Ishikawa (cell line): ENCODE measurements around the gene EYA2.

Experiments
- CEBPB ChIP-seq: IDR thresholded peaks from 2 replicates; pipeline ENCODE4 v1.6.1; 2012
- EGR1 ChIP-seq: IDR thresholded peaks from 2 replicates; pipeline ENCODE4 v1.6.1; 2012
- EP300 ChIP-seq: IDR thresholded peaks from 2 replicates; pipeline ENCODE4 v1.6.1; 2012; ENCODE audit warnings: borderline replicate concordance
- FOXM1 ChIP-seq: IDR thresholded peaks from 2 replicates; pipeline ENCODE4 v1.6.1; 2012; ENCODE audit warnings: low read depth, borderline replicate concordance
- NFIC ChIP-seq: IDR thresholded peaks from 2 replicates; pipeline ENCODE4 v1.6.1; 2012
- RAD21 ChIP-seq: IDR thresholded peaks from 2 replicates; pipeline ENCODE4 v1.6.1; 2012; ENCODE audit warnings: low read depth
- TAF1 ChIP-seq: IDR thresholded peaks from 2 replicates; pipeline ENCODE4 v1.6.1; 2012; ENCODE audit warnings: low read depth, mild to moderate bottlenecking
- TCF12 ChIP-seq: IDR thresholded peaks from 2 replicates; pipeline ENCODE4 v1.6.1; 2012; ENCODE audit warnings: low read depth
- TEAD4 ChIP-seq: IDR thresholded peaks from 2 replicates; pipeline ENCODE4 v1.6.1; 2012
- USF1 ChIP-seq: IDR thresholded peaks from 2 replicates; pipeline ENCODE4 v1.6.1; 2012
- YY1 ChIP-seq: IDR thresholded peaks from 2 replicates; pipeline ENCODE4 v1.6.1; 2012; ENCODE audit warnings: low read depth
- ZBTB7A ChIP-seq: IDR thresholded peaks from 2 replicates; pipeline ENCODE4 v1.6.1; 2012; ENCODE audit warnings: low read depth

The EYA2 gene

GRCh38 chr20:47235111-47235510 is 340.5 kb downstream of the EYA2 start:
- TF ChIP-seq ZBTB7A (no peak), RAD21 (no peak), EP300 (no peak)

- TF ChIP-seq NFIC (peak; percentile 57), YY1 (no peak), FOXM1 (no peak), EP300 (no peak), TEAD4 (no peak), USF1 (no peak)
These were observed 341.4 kb downstream of the EYA2 start for GRCh38 chr20:47235853-47236638.

DNA sequence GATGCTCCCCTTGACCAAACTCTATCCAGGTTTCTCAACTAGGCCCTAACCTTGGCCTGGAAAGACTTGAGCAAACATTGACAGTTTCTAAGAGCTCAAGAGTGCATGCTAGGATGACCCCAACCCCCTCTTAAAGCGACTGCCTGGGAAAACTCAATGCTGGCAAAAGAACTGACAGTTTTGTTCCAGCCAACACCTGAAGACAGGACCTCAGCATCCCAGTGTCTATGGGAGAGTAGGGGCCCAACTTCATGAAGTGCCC is 341.9 kb downstream of the EYA2 start:
- TF ChIP-seq EGR1: no peak
- TF ChIP-seq TEAD4: no peak
- no peak for TF ChIP-seq FOXM1
- no peak for TF ChIP-seq NFIC
- no peak for TF ChIP-seq TAF1
- TF ChIP-seq USF1: no peak
- TF ChIP-seq TCF12: no peak
- no peak for TF ChIP-seq RAD21

DNA sequence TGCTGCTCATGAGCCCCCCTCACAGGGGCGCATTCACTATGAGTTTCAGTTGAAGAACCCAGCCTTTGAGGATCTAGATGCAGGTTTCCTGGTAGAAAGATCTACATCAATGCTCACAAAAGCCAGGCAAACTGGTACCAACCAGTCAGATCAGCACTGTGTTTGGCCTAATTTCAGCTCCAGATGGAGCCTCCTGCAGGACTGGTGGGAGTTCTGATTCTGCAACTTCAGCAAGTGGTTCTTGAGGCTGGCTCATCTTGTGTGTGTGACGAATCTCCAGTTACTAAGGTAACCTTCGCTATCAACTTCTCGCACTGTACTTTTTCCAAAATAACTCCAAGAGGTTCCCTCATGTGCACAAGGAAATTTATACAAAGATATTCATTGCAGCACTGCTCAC is 343.1 kb downstream of the EYA2 start:
- TF ChIP-seq USF1: no peak
- no peak for TF ChIP-seq EGR1
- TF ChIP-seq ZBTB7A: no peak
- no peak for TF ChIP-seq EP300
- no peak for TF ChIP-seq TCF12
- no peak for TF ChIP-seq CEBPB
